ENCODE data around the gene RHOBTB1.

GRCh38 chr10:60842694-60843093, 101.3 kb downstream of the RHOBTB1 start:
- no peak for TF ChIP-seq FOXK2 (IDR thresholded peaks at IDR 0.05)
- no peak for TF ChIP-seq LEF1 (IDR thresholded peaks at IDR 0.05; ENCODE audit: borderline replicate concordance)
- TF ChIP-seq SP1 (IDR thresholded peaks at IDR 0.05) = no peak
- TF ChIP-seq FOXA1 (IDR thresholded peaks at IDR 0.05) = no peak
- TF ChIP-seq SUZ12 (IDR thresholded peaks at IDR 0.05) = no peak
- no peak for TF ChIP-seq BHLHE40 (IDR thresholded peaks at IDR 0.05; ENCODE audit: borderline replicate concordance)
- TF ChIP-seq TARDBP (IDR thresholded peaks at IDR 0.05) = no peak
- TF ChIP-seq CTBP1 (IDR thresholded peaks at IDR 0.05; ENCODE audit: borderline replicate concordance) = no peak
- no peak for TF ChIP-seq FOXM1 (IDR thresholded peaks at IDR 0.05; ENCODE audit: borderline replicate concordance)
- TF ChIP-seq ZNF384 (IDR thresholded peaks at IDR 0.05) = no peak
- TF ChIP-seq ARNT (IDR thresholded peaks at IDR 0.05) = no peak
- no peak for TF ChIP-seq NFRKB (IDR thresholded peaks at IDR 0.05)
- TF ChIP-seq ELF4 (IDR thresholded peaks at IDR 0.05) = no peak
